NOMO-1 (cell line): ENCODE data around the gene MACROD2.

ENCODE experiments used
- DNase-seq, 2 experiments: peaks; one replicate each; lab custom pipeline; 2025; ENCODE audit not compliant: unreplicated experiment in 2 of 2; lab: John Stamatoyannopoulos, UW

Gene MACROD2

DNA sequence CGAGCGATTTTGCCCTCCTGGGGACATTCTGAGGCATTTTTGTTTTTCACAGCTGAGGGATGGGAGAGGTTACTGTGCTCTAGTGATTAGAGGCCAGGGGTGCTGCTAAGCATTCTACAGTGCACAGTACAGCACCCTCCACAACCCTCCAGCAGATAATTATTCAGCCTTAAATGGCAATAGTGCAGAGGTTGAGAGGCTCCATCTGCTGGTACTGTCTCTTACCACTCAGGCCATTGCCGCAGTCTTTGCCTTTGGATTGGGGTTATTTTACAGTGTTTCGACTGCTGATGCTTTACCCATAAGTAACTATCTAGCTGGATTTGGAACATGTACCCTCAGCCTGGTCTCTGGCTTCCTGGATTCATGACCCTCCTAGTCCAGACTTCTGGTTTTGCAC lies 1872.6 kb downstream of the MACROD2 start:
- DNase-seq: no peak

DNA sequence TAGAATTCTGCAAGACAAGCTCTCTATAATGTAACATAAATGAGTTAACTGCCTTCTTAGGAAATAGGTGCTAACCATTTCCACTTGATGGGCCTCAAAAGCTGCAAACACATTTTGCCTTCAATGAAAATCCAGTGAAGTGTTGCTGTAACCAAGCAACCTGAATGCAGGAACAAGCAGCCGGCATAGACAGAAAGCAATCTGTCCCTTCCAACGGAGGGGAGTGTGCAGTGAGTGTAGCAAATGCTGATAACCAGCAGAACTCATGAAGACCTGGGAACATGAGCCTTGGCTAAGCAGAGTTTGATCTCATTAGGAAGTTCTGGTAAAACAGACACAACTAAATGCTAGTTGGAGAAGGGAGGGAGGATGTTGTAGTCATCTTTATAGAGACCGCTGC lies 1880.1 kb downstream of the MACROD2 start:
- no peak for DNase-seq

DNA sequence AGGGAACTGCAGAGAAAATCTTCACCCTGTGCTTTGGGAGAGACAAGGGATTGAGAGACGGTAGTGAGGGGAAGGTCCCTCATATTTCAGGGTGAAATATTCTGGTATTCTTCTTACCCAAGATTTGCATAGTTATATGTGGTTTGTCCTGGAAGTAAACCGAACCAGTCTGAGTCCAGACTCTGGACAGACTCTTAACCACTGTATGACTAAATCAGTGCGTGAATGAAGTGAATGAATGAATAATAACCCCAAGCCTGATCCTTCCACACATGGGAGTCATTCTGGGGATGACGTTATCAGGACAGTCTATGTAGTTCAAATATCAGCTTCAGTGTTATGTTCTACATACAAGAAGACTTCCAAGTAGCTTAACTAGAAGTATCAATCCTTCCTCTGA lies 1887.2 kb downstream of the MACROD2 start:
- DNase-seq: no peak

DNA sequence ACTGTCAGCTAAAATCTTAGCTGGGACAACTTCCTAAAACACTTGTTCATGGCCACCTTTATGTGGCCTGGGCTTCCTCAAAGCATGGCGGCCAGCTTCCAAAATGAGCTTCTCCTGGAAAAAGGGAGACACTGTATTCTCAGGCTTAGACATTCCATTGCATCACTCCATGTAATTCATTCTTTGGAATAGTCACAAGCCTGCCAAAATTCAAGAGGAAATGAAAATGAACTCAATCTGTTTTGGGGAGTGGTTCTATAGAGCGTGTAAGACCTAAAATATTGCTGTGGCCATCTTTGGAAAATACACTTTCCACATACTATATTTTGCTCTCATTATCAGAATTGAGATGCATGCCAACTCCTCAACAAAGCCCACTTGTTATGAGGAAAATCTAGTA lies 1890.9 kb downstream of the MACROD2 start:
- no peak for DNase-seq

DNA sequence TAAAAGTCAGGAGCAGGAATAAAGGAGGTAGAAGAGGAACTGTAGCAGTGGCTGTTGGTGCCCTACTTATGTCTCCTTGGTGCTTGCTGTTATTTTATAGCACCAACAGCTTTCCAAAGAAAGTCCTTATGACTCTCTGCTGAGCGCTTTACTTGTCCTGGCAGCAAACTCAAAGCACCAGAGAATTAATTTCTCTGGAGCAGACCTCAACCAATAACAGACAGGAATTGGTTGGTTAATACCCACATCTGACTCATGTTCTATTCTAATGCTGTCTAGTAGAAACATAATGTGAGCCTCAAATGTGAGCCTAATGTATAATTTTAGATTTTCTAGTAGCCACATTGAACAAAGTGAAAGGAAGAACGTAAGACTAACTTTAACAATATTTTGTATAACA lies 1892.1 kb downstream of the MACROD2 start:
- peak in 1 of 2 experiments; percentile 1 for DNase-seq

DNA sequence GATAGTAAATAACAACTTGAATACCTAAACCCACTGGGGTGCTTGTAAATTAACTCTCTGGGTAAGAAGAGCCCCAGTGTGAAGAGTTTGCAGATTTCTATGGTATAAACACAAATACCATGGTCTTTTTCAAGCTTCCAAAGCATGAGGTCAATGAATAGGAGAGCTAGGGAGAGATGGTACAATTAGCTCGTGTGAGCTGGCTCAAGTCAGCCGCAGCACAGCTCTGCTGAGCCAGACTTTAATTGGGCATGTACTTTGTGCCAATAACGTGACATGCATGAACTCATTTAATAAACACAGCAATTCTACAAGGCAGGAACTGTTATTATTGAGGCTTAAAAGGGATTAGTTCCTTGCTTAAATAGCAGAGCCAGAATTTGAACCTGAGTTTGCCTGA lies 1893.7 kb downstream of the MACROD2 start:
- no peak for DNase-seq

DNA sequence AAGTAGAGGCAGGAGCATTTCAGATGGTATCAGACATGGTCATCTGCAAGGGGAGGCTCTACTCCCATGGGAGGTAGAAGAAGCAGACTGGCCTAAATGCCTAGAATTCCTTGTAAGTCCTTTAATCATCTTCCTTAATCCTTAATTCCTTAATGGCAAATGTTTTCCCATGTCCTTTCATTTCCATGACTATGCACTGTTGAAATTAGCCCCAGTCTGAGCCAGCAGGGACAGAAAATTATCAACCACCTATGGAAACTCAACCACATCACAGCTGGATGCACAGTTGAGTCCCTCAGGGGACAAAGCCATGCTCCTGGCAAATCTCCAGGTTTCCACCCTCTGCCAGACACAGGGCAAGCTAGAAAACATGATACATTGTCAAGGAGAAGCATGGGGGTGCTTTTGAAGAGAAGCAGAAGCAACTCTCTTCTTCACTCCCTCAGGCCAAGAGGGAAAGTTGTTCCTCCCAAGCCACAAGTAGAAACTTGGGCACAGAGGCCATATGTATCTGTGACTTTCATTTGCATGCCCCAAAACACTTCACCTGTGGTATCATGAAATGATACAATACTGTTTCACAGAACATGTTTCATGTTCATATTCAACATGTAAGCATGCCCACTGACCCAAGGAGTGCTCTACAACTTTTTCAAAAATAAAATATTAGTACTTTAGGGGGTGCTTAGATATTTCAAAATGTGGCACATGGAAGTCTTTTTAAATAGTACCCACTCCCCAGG lies 1894.4 kb downstream of the MACROD2 start:
- DNase-seq: no peak

DNA sequence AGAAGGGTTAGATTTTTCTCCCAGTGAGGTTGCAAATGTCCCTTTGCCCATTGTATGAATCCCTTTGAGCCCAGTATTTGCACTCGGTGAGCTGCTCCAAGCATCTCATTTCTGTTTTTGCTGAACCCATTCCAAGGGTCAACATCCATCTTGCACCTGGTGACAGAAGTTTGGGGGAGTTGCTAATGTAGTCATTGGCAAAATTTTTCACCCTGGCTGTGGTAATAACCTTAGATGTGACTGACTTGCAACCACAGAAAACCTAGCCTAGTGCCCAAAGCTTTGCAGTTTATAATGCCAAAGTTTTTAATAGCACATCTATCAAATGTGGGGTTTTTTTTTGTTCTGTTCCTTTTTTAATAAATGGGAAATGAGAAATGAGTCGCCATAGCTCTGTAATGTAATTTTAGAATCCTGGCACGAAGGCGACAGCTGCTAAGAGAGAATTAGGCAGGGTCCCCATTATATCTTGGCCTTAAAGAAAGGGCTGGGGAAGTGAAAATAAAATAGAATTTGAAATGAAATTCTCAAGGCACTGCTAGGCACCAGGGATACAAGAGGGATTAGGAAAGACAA lies 1895.2 kb downstream of the MACROD2 start:
- DNase-seq: no peak

DNA sequence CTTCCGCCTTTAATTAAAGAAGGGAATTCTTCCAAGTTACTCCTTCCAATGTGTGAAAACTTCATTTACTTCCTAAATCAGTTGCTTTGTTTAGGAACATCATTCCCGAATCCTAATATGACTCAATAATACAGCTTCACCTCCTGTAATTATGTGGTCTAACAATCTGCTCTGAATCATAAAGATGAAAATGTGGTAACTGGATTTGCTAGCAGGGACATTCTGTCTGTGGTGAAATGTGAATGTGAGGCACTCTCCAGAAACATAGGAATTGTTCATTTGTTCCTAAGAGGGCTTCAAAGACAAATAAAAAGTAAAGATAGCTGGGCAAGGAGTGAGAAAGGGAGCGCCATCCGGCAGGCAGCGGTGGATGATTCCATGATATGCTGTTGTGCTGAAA lies 1899.8 kb downstream of the MACROD2 start:
- no peak for DNase-seq

DNA sequence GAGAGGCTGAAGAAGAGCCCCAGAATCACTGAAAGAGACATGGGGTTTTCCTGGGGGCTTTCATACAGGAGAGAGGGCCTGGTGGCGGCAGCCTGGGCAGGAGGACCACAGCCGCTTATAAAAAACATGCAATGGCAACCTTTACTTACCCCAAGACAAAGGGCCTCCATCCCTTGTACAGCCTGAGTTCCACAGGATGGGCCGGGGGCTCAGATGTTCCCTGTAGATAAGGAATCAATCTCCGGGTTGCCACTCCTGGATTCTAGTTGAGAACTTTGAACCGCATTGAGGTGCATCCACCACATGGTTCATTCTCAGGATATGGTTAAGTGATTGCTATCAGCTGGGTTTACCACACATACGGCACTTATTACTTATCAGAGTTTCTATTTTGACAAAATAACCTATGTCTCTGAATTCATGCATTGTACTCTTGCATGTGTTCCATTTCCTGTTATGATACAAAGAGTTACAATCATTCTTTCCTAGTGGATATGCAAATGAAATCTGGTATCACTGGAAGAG lies 1900.3 kb downstream of the MACROD2 start:
- DNase-seq: no peak

DNA sequence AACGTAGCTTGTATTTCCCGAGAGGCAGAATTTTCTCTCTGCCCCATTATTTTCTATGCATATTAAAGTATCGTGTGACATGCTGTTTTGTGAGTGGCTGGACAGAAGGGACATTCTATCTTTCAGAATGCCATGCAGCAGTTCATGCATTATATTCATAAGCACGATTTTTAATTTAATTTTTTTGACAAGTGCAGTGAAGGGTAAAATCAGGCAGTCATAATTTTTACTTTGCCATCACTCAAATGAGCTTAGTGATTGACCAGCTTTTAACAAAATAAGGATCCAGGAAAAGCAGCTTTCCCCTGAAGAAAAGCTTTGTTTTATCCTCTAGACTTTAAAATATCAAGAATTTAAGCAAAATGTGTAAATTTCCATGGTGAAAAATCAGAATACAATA lies 1904.7 kb downstream of the MACROD2 start:
- DNase-seq: no peak

DNA sequence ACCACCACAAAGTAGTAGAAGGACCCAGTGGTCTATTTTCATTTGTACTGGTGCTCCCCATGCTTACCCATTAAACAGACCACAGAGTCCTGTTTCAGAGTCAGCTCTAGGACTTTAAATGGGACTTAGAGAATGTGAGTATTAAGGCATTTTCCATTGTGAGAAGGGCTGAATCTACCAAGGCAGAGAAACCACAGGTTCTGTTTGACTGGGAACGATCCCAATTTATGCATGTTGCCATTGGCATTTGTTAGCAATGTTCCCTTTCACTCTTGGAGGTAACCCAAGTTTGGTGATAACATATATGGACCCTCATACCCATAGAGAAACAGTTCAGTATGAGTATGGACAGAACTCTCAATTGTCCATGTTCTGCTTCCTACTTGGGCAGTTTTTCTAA lies 1905.1 kb downstream of the MACROD2 start:
- DNase-seq: no peak

DNA sequence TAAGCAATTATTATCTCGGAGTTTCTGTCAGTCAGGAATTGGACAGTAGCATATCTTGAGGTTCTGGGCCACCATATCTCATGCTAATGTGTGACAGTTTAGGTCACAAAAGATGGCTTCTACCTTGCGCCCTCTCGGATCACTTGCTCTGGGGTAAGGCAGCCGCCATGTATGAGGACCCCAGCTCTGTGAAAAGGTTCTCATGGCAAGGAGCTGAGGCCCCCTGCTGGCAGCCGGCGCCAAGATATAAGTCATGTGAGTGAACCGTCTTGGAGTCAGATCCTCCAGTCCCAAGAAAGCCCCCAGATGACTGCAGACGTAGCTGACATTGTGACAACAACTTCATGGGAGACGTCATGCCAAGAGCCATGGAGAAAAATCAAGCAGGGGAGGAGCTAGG lies 1907.2 kb downstream of the MACROD2 start:
- DNase-seq: no peak

DNA sequence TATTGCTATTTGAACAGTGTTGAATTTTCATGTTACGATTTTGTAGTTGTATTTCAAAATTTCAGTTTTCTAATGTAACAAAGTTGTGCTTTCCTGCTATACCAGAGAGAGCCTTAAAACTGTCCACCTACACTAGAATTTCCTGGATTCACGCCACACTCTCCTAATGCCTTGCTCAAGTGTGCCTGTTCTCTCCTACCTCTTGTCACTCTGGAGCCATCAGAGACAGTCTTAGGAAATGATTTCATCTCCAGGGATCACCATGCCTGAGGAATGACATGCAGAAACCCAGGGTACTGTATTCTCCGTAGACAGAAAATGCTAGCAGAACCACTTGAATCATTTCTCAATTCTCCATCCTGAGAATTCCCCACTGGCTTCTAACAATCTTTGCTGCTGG lies 1910.3 kb downstream of the MACROD2 start:
- no peak for DNase-seq

DNA sequence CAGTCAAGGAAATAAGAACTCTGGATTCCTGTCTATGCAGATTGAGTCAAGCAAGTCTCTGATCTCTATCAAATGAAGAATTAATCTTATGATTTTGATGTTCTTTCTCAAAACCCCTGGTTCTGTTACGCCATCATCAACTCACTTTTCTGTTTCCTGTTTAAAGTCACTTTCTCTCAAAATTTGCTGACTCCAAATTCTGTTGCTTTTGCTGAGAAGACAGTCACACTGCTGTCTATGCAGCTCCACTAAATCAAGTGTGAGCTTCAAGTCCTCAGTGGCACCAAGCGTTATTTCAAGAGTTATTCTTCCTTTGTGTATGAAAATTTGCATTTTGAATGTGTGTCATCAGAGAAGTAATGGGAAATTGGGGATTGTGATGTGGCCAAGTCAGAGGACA lies 1914.7 kb downstream of the MACROD2 start:
- no peak for DNase-seq

DNA sequence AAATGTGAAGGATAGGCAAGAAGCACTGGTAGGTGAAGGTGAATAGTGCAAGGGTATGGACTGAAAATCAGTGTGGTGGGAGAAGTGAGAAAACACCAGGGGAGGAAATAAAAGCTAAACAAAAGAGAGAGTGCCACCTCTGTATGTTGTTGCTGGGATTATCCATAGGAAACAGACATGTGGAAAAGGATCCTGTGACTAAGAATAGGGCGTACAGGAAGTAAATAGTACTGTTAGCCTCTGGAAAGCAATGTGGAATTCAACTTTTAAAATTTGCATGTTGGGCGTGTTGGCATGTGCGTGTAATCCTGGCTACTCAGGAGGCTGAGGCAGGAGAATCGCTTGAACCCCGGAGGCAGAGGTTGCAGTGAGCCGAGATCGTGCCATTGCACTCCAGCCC lies 1916.3 kb downstream of the MACROD2 start:
- no peak for DNase-seq

DNA sequence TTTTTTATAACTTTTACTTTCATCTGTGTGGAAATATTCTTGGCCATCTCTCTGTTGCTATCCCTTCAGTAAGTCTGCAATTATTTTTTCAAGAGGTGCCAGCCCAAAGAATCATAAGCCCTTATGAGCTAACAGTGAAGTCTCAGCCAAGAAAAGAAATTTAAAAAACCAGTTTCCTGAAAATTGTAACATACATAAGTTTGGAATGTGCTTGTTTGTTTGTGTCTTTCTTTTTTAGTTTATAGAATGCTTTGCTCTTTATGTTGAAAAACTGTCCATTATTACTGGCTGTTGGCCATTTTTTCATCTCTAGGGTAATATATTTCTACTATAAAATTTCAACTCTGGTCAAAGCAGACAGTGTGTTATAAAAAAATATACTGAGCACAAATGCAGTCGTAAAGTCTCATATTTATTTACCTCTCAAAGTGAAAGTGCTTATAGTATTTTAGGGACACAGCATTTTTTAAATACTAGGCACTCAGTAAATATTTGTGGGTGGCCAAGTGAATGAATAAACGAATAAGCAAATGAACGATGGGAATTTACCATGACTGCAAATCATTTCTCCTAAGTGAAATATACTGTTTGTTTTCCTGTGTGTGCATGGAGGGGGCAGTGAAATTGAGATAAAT lies 1918.2 kb downstream of the MACROD2 start:
- DNase-seq: no peak

DNA sequence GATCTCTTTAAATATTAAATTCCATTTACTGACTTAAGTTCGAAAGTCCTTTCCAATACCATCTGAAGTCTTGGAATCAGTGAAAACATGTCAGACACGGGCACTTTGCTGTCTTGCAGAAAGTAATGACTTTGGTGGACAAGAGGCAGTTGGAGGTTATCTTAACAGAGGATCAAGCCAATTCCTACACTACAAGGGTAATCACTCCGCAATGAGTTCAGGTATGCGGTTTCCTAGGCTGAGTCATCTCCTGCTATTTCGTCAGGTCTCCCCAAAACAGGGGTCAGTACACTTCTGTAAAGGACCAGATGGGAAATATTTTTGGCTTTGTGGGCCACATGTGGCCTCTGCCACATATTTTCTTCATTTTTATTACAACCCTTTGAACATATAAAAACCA lies 1921.3 kb downstream of the MACROD2 start:
- peak; percentile 2 to 12 for DNase-seq

DNA sequence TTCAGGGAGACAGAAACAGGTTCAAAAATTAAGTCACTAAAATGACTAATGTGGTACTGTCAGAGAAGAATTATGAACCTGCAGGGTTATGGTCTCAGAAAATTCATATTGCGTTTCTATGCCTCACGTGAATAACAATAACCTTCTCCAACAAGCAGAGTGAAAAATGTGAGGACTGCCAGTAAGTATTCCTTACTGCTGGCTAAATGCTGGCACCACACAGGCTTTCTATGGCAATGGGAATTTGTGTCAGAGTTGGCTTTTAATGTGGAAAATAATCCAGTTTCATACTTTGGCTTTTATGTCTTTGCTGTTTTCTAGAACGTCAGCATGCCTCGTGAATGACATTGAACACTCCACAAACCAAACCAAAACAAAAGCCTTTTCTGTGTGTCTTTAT lies 1922.0 kb downstream of the MACROD2 start:
- no peak for DNase-seq

DNA sequence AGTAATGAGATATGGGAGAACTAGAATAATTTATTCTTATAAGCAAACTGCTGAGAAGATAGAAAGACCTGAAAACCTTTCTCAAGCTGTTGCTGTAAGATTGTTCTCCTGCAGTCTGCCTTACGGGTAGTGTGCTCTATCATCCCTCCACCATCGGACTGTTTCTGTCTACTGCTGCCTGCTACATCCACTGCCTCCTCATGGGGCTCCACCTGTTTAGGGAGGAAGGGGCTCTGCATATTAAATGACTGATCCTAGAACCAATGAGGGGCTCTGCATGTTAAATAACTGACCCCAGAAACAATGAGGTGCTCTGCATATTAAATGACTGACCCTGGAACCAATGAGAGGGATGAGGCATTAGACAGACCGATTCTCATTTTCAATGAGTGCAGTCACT lies 1923.3 kb downstream of the MACROD2 start:
- no peak for DNase-seq

DNA sequence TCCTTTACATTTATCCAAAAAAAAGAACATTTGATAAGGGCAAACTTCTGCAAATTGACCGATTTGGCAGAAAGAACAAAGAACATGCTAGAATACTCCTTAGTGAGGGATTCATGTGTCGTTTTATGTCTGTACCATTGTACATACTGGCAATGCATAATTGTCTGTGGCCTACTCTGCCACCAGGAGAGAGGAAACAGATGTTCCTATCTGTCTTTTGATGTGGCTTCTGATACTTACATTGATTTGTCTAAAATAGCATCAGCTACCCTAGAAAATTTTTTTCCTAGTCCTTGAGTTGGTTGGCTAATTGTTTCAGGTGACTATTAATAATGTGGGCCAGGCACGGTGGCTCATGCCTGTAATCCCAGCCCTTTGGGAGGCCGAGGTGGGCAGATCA lies 1923.8 kb downstream of the MACROD2 start:
- DNase-seq: no peak

DNA sequence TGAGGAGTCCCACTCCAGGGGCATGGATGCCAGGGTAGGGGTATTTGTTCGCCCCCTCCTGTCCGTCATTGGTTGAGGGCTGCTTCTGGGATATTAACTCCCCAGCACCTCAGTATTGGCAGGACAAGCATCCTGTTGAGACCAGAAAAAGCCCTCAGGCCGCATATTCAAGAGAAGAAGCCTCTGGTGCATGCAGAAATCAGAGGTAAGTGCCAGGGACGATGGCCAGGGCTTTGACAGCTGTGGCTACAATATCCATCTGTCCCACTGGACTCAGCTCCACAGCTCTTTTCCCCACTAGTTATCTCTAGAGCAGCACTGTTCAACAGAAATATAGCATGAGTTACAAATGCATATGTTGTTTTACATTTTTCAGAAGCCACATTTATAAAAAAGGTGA lies 1926.6 kb downstream of the MACROD2 start:
- DNase-seq: no peak
